ENCODE results near the gene CEP170. TPM values are rescaled to one million over a fixed set of nuclear protein-coding genes. Genes with fewer than 3 reads are reported as not detected.

Gene CEP170
- total RNA-seq, 4 donors from 2014 or later, result 7.5 to 25.4 (median 11.8) TPM

- Histone ChIP-seq H3K9me3 (no peaks in the 10 kb centered on the region), H3K4me3 (peak overlapping the region; percentile 2 to 95 (median 87)), H3K27ac (peak overlapping the region; percentile 93 to 98 (median 98)), H3K36me3 (no peaks in the 10 kb centered on the region), H3K4me1 (peaks cover 6 to 38% (median 23%) of the 10 kb centered on the region in 4 donors), H3K27me3 (no peaks in the 10 kb centered on the region)
- DNase-seq, result no peak
- 15 to 25% methylated on average over 5 to 8 of the region's 8 CpGs for WGBS, 2 donors (ENCODE audit: low coverage in 1 of 2)
- TF ChIP-seq CTCF (IDR thresholded peaks at IDR 0.05) (no peak), EP300 (IDR thresholded peaks at IDR 0.05; ENCODE audit: low read depth) (no peak), POLR2A (IDR thresholded peaks at IDR 0.05) (no peak), POLR2AphosphoS5 (IDR thresholded peaks at IDR 0.05) (no peak)
- in situ Hi-C loops (cut with MboI; ENCODE audit: low pct_ligation_motif_present in 1 of 4, low pct_unique_long_range_greater_than_20kb in 1 of 4, low sequenced_read_pairs in 3 of 4), result no loop called here
- intact Hi-C loops (cut with DNase I; ENCODE audit: low total_unique reads), result no loop called here
Measured at GRCh38 chr1:243253211-243253925, 1.7 kb downstream of the CEP170 start.

DNA sequence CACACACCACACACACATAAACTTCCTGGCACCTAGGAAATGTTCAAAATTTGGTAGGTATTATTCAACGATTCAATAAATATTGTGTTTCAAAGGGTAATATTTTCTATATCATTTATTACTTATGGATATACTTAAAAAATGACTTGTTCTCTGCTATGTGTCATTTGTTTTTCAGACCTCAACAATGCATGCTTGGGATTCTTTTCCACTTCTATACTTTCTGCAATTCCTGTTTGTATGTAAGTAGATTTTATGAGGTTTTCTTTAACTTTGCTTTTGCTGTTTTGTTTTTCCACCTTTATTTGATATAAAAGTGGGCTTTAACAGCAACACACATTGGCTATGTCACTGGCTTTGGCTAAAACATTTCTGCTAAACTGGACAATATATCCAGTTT lies 3.5 kb downstream of the CEP170 start:
- H3K36me3 ChIP-seq, result no peaks in the 10 kb centered on the region
- WGBS, 2 donors (ENCODE audit: low coverage in 1 of 2), result 80 to 88% methylated on average over 1 of the region's 1 CpG

DNA sequence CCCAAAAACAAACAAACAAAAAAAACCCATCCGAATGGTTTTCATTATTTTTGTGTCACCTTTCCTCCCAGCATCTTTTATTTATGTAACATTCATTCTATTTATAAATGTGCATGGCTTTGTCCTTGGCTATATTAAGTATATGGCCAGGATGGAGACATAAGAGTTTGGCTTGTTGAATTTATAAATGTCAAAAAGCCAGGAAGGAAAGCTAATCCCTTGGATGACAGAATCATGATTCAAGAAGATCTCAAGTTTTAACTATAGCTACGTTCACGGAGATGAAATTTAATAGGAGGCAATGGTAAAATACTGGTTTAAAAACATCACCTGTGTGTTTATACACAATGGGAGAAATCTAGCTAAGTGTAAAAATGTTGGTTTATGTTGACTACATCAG lies 5.0 kb downstream of the CEP170 start:
- WGBS, 2 donors (ENCODE audit: low coverage in 1 of 2), result 80 to 87% methylated on average over 3 of the region's 3 CpGs
- intact Hi-C loops (cut with DNase I; ENCODE audit: low total_unique reads), result no loop called here
- Histone ChIP-seq H3K4me1 (peaks cover 0 to 35% (median 11%) of the 10 kb centered on the region in 4 donors), H3K9me3 (no peaks in the 10 kb centered on the region), H3K27me3 (no peaks in the 10 kb centered on the region), H3K4me3 (no peak overlapping the region), H3K36me3 (no peaks in the 10 kb centered on the region), H3K27ac (no peak overlapping the region)
- TF ChIP-seq POLR2AphosphoS5 (IDR thresholded peaks at IDR 0.05) (no peak), CTCF (IDR thresholded peaks at IDR 0.05) (no peak), EP300 (IDR thresholded peaks at IDR 0.05; ENCODE audit: low read depth) (no peak), POLR2A (IDR thresholded peaks at IDR 0.05) (no peak)
- in situ Hi-C loops (cut with MboI; ENCODE audit: low pct_ligation_motif_present in 1 of 4, low pct_unique_long_range_greater_than_20kb in 1 of 4, low sequenced_read_pairs in 3 of 4), result no loop called here
- no peak for DNase-seq

More for the DNA sequence above, 3.5 kb downstream of the CEP170 start:
- Histone ChIP-seq H3K9me3 (no peaks in the 10 kb centered on the region), H3K27ac (no peak overlapping the region), H3K4me3 (no peak overlapping the region), H3K27me3 (no peaks in the 10 kb centered on the region), H3K4me1 (peaks cover 0 to 37% (median 14%) of the 10 kb centered on the region in 4 donors)
- TF ChIP-seq POLR2AphosphoS5 (IDR thresholded peaks at IDR 0.05), result no peak
- TF ChIP-seq POLR2A (IDR thresholded peaks at IDR 0.05), result no peak
- no peak for TF ChIP-seq CTCF (IDR thresholded peaks at IDR 0.05)
- DNase-seq, result no peak
- intact Hi-C loops (cut with DNase I; ENCODE audit: low total_unique reads) (no loop called here), in situ Hi-C loops (cut with MboI; ENCODE audit: low pct_ligation_motif_present in 1 of 4, low pct_unique_long_range_greater_than_20kb in 1 of 4, low sequenced_read_pairs in 3 of 4) (no loop called here)

GRCh38 chr1:243249214-243249613 lies 5.9 kb downstream of the CEP170 start:
- H3K4me3 ChIP-seq, result no peak overlapping the region
- peaks cover 0 to 35% (median 11%) of the 10 kb centered on the region in 4 donors for H3K4me1 ChIP-seq
- no peak for TF ChIP-seq POLR2A (IDR thresholded peaks at IDR 0.05)
- in situ Hi-C loops (cut with MboI; ENCODE audit: low pct_ligation_motif_present in 1 of 4, low pct_unique_long_range_greater_than_20kb in 1 of 4, low sequenced_read_pairs in 3 of 4), result no loop called here
- intact Hi-C loops (cut with DNase I; ENCODE audit: low total_unique reads), result no loop called here
- H3K27ac ChIP-seq, result no peak overlapping the region
- H3K9me3 ChIP-seq, result no peaks in the 10 kb centered on the region
- no peak for DNase-seq
- H3K36me3 ChIP-seq, result no peaks in the 10 kb centered on the region
- WGBS, 2 donors (ENCODE audit: low coverage in 1 of 2), result 95 to 98% methylated on average over 3 of the region's 3 CpGs
- H3K27me3 ChIP-seq, result no peaks in the 10 kb centered on the region

DNA sequence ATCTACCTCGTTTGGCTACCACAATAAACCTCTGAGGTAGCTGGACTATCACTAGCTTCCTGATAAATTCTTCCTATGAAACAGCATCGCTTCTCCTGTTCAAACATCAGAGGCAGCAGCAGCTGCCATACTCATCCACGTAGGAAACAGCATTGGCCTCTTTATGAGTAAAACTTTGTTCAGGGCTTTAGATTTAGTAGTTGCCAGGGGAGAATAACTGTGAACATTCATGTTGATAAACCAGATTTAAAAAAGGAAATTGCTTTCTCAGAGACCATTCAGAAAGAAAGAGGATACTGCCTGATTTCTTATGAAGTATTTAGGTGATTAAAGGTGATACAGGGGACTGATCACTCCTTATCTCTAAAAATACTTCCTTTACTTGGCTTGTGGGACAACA lies 7.2 kb downstream of the CEP170 start:
- no peaks in the 10 kb centered on the region for H3K27me3 ChIP-seq
- in situ Hi-C loops (cut with MboI; ENCODE audit: low pct_ligation_motif_present in 1 of 4, low pct_unique_long_range_greater_than_20kb in 1 of 4, low sequenced_read_pairs in 3 of 4), result no loop called here
- H3K4me3 ChIP-seq, result no peak overlapping the region
- H3K27ac ChIP-seq, result no peak overlapping the region
- no peaks in the 10 kb centered on the region for H3K9me3 ChIP-seq
- DNase-seq, result no peak
- WGBS, 2 donors (ENCODE audit: low coverage in 1 of 2), result 86 to 94% methylated on average over 2 to 3 of the region's 3 CpGs
- no peak for TF ChIP-seq POLR2A (IDR thresholded peaks at IDR 0.05)
- no peak for TF ChIP-seq CTCF (IDR thresholded peaks at IDR 0.05)
- no peak for TF ChIP-seq EP300 (IDR thresholded peaks at IDR 0.05; ENCODE audit: low read depth)
- TF ChIP-seq POLR2AphosphoS5 (IDR thresholded peaks at IDR 0.05), result no peak
- H3K36me3 ChIP-seq, result no peaks in the 10 kb centered on the region
- H3K4me1 ChIP-seq, result peaks cover 0 to 24% (median under 1%) of the 10 kb centered on the region in 4 donors
- intact Hi-C loops (cut with DNase I; ENCODE audit: low total_unique reads), result no loop called here
